GM19025 (cell line): ENCODE data around the gene RAD9A.

Experiments
- ATAC-seq: cut with Tn5 transposase; IDR thresholded peaks from one replicate; pipeline ENCODE4 v1.9.1; 2021; ENCODE audit warnings: mild to moderate bottlenecking, low read depth, moderate library complexity; ENCODE audit not compliant: unreplicated experiment

The RAD9A gene

GRCh38 chr11:67406969-67407687, 15.3 kb downstream of the RAD9A start:
- ATAC-seq, result no peak

GRCh38 chr11:67407688-67408163, 15.9 kb downstream of the RAD9A start:
- ATAC-seq, result no peak

GRCh38 chr11:67408437-67409200, 16.8 kb downstream of the RAD9A start:
- no peak for ATAC-seq

- no peak for ATAC-seq
These were observed 17.5 kb downstream of the RAD9A start for GRCh38 chr11:67409261-67409666.

- ATAC-seq, result no peak
These were observed 18.1 kb downstream of the RAD9A start for GRCh38 chr11:67409781-67410368.

GRCh38 chr11:67410369-67410831, 18.6 kb downstream of the RAD9A start:
- no peak for ATAC-seq

GRCh38 chr11:67410984-67411784, 19.4 kb downstream of the RAD9A start:
- no peak for ATAC-seq

- ATAC-seq, result no peak
These were observed 20.0 kb downstream of the RAD9A start for GRCh38 chr11:67411785-67412152.

- ATAC-seq, result no peak
These were observed 20.9 kb downstream of the RAD9A start for GRCh38 chr11:67412495-67413179.

GRCh38 chr11:67413266-67413849, 21.6 kb downstream of the RAD9A start:
- no peak for ATAC-seq

- no peak for ATAC-seq
These were observed 23.9 kb downstream of the RAD9A start, which contains the start of gene CARNS1 for GRCh38 chr11:67415501-67416304. Gene CARNS1, plus strand, starts transcription at chr11:67415678. Its CDS starts 522 bp downstream, at chr11:67416200.

- no peak for ATAC-seq
These were observed 24.9 kb downstream of the RAD9A start for GRCh38 chr11:67416416-67417335.

GRCh38 chr11:67417425-67417824, 25.6 kb downstream of the RAD9A start:
- no peak for ATAC-seq

GRCh38 chr11:67418476-67419281, 26.9 kb downstream of the RAD9A start:
- ATAC-seq, result no peak

GRCh38 chr11:67419325-67420049, 27.7 kb downstream of the RAD9A start:
- no peak for ATAC-seq

- no peak for ATAC-seq
These were observed 28.4 kb downstream of the RAD9A start for GRCh38 chr11:67420147-67420645.
